Caco-2 (cell line): Measurements from ENCODE around the gene PNRC2. TPM values are rescaled to one million over a fixed set of nuclear protein-coding genes. Genes with fewer than 3 reads are reported as not detected.
"Not testable (repeated sequence)": the region's sequence is repeated elsewhere in the genome, so short reads cannot be mapped to it uniquely, and the experiment has no call there.

Source experiments
- BruUV-seq: library from RNA; stranded (reverse); fragments of 400-500 nt; replicated peaks from 2 replicates; lab custom pipeline; 2021; lab: Mats Ljungman, UMichigan
- CTCF ChIA-PET: fragments of 300-600 bp; sonication (Branson Sonifier 250); formaldehyde crosslinking; loops from one replicate; lab custom pipeline; 2022; ENCODE audit warnings: antibody characterized with exemption; lab: Charles Lee
- POLR2A ChIA-PET: fragments of 300-600 bp; sonication (Branson Sonifier 250); formaldehyde crosslinking; loops from one replicate; lab custom pipeline; 2022; ENCODE audit warnings: antibody characterized with exemption; lab: Charles Lee
- DNase-seq, 2 experiments: peaks; one replicate each; pipeline versions ENCODE4 v3.0.0 to v3.0.0-alpha.2; 2020 to 2022
- H3K27me3 ChIP-seq: replicated peaks from 2 replicates; pipeline ENCODE4 v1.6.0; 2011; ENCODE audit warnings: low read length; ENCODE audit not compliant: control insufficient read depth, insufficient read depth
- H3K36me3 ChIP-seq: 2 replicates; pipeline ENCODE4 v1.5.1; 2011; ENCODE audit warnings: low read length; ENCODE audit not compliant: control insufficient read depth, insufficient read depth
- H3K4me1 ChIP-seq: fragments of 250-450 bp; sonication (Bioruptor Pico); 2 replicates; pipeline ENCODE4 v1.5.1; 2020; ENCODE audit warnings: mild to moderate bottlenecking
- H3K4me3 ChIP-seq: 2 replicates; pipeline ENCODE4 v1.5.1; 2011; ENCODE audit warnings: low read depth, mild to moderate bottlenecking, control low read depth, low read length
- H3K9me3 ChIP-seq: fragments of 250-450 bp; sonication (Bioruptor Pico); 2 replicates; pipeline ENCODE4 v1.5.1; 2020; ENCODE audit warnings: mild to moderate bottlenecking, moderate library complexity
- H3K27ac Mint-ChIP-seq: one replicate; pipeline ENCODE4 v1.8.0; 2022; ENCODE audit warnings: mixed read lengths; ENCODE audit not compliant: unreplicated experiment
- H3K27me3 Mint-ChIP-seq: one replicate; pipeline ENCODE4 v1.8.0; 2022; ENCODE audit warnings: mixed read lengths; ENCODE audit not compliant: insufficient read depth, unreplicated experiment
- H3K36me3 Mint-ChIP-seq: one replicate; pipeline ENCODE4 v1.8.0; 2022; ENCODE audit warnings: mild to moderate bottlenecking, mixed read lengths; ENCODE audit not compliant: insufficient read depth, unreplicated experiment
- H3K4me1 Mint-ChIP-seq: one replicate; pipeline ENCODE4 v1.8.0; 2022; ENCODE audit warnings: low read depth, mixed read lengths; ENCODE audit not compliant: unreplicated experiment
- H3K4me3 Mint-ChIP-seq: one replicate; pipeline ENCODE4 v1.8.0; 2022; ENCODE audit warnings: mild to moderate bottlenecking, moderate library complexity, mixed read lengths; ENCODE audit not compliant: unreplicated experiment
- H3K9me3 Mint-ChIP-seq: one replicate; pipeline ENCODE4 v1.8.0; 2022; ENCODE audit warnings: mixed read lengths; ENCODE audit not compliant: unreplicated experiment
- CTCF ChIP-seq, 2 experiments: fragments of 200-600 bp in 1 of 2; IDR thresholded peaks; 1 replicate in 1 of 2; 2 replicates in 1 of 2; pipeline versions ENCODE4 v1.5.1 to v1.8.0; 2011 to 2022; ENCODE audit warnings: antibody characterized with exemption in 1 of 2, control low read depth in 1 of 2, inconsistent platforms in 1 of 2, low read depth in 1 of 2, low read length in 1 of 2, mild to moderate bottlenecking in 1 of 2, moderate library complexity in 1 of 2; ENCODE audit not compliant: insufficient read depth in 1 of 2, severe bottlenecking in 1 of 2, unreplicated experiment in 1 of 2
- intact Hi-C: fragments of 100-400 bp; cut with micrococcal nuclease; formaldehyde crosslinking; loops from one replicate; pipeline ENCODE4 v1.10.0; 2022; ENCODE audit not compliant: unreplicated experiment
- total RNA-seq: library from RNA; stranded (reverse); gene quantifications from 2 replicates; pipeline ENCODE4 v1.2.3, GENCODE V29; 2022

PNRC2 gene
- total RNA-seq, 1 experiment from 2014 or later, result 89.8 TPM

GRCh38 chr1:24004132-24004531 lies 44.5 kb downstream of the PNRC2 start:
- DNase-seq, result no peak
- no peaks in the 10 kb centered on the region for H3K27me3 ChIP-seq
- H3K9me3 ChIP-seq, result no peaks in the 10 kb centered on the region
- no peaks in the 10 kb centered on the region for H3K27me3 Mint-ChIP-seq
- no peak overlapping the region for H3K27ac Mint-ChIP-seq
- BruUV-seq, result no TSS peak
- CTCF ChIA-PET, result interaction anchor here (1.1 kb wide), 1 partner anchor 24 kb away, joined by 3 read pairs; no protein-coding TSS in a partner anchor
- H3K4me3 Mint-ChIP-seq, result no peak overlapping the region
- peaks cover 8% of the 10 kb centered on the region for H3K4me1 Mint-ChIP-seq
- intact Hi-C loops, result no loop called here
- no peak for TF ChIP-seq CTCF (IDR thresholded peaks at IDR 0.05; ENCODE audit: insufficient read depth in 1 of 2, low read depth in 1 of 2, low read length in 1 of 2, severe bottlenecking in 1 of 2, unreplicated experiment in 1 of 2)
- POLR2A ChIA-PET, result interaction anchor here (0.6 to 0.9 kb wide), 2 partner anchors 24 to 226 kb away, joined by 3 read pairs; partner anchors contain the start of genes PITHD1 and SRSF10
- no peaks in the 10 kb centered on the region for H3K9me3 Mint-ChIP-seq
- no peaks in the 10 kb centered on the region for H3K36me3 Mint-ChIP-seq
- H3K36me3 ChIP-seq, result no peaks in the 10 kb centered on the region
- H3K4me3 ChIP-seq, result no peak overlapping the region
- peaks cover 10% of the 10 kb centered on the region for H3K4me1 ChIP-seq

GRCh38 chr1:24005163-24005562 lies 45.5 kb downstream of the PNRC2 start:
- no peak overlapping the region for H3K27ac Mint-ChIP-seq
- ChIA-PET POLR2A (interaction anchor here (0.6 kb wide), 1 partner anchor 343 kb away, joined by 3 read pairs; no protein-coding TSS in a partner anchor), CTCF (no interaction called here)
- H3K4me3 Mint-ChIP-seq, result no peak overlapping the region
- no TSS peak for BruUV-seq
- Histone ChIP-seq H3K36me3 (no peaks in the 10 kb centered on the region), H3K4me1 (peaks cover 20% of the 10 kb centered on the region), H3K27me3 (no peaks in the 10 kb centered on the region), H3K4me3 (no peak overlapping the region), H3K9me3 (no peaks in the 10 kb centered on the region)
- peaks cover 16% of the 10 kb centered on the region for H3K4me1 Mint-ChIP-seq
- H3K9me3 Mint-ChIP-seq, result no peaks in the 10 kb centered on the region
- no peak for TF ChIP-seq CTCF (IDR thresholded peaks at IDR 0.05; ENCODE audit: insufficient read depth in 1 of 2, low read depth in 1 of 2, low read length in 1 of 2, severe bottlenecking in 1 of 2, unreplicated experiment in 1 of 2)
- H3K36me3 Mint-ChIP-seq, result no peaks in the 10 kb centered on the region
- H3K27me3 Mint-ChIP-seq, result no peaks in the 10 kb centered on the region
- intact Hi-C loops, result no loop called here
- DNase-seq, result no peak

GRCh38 chr1:24007079-24007478 lies 47.5 kb downstream of the PNRC2 start:
- DNase-seq, result no peak
- peaks cover 16% of the 10 kb centered on the region for H3K4me1 Mint-ChIP-seq
- no peaks in the 10 kb centered on the region for H3K27me3 Mint-ChIP-seq
- BruUV-seq, result no TSS peak
- H3K9me3 Mint-ChIP-seq, result no peaks in the 10 kb centered on the region
- no peak overlapping the region for H3K4me3 ChIP-seq
- CTCF ChIA-PET, result interaction anchor here (0.6 kb wide), 1 partner anchor 182 kb away, joined by 3 read pairs; the partner anchor contains the start of gene HMGCL
- no peak overlapping the region for H3K4me3 Mint-ChIP-seq
- H3K4me1 ChIP-seq, result peaks cover 31% of the 10 kb centered on the region
- H3K9me3 ChIP-seq, result no peaks in the 10 kb centered on the region
- TF ChIP-seq CTCF (IDR thresholded peaks at IDR 0.05; ENCODE audit: insufficient read depth in 1 of 2, low read depth in 1 of 2, low read length in 1 of 2, severe bottlenecking in 1 of 2, unreplicated experiment in 1 of 2), result no peak
- H3K27me3 ChIP-seq, result no peaks in the 10 kb centered on the region
- H3K36me3 Mint-ChIP-seq, result no peaks in the 10 kb centered on the region
- H3K27ac Mint-ChIP-seq, result no peak overlapping the region
- H3K36me3 ChIP-seq, result no peaks in the 10 kb centered on the region
- POLR2A ChIA-PET, result no interaction called here
- intact Hi-C loops, result no loop called here

- H3K9me3 Mint-ChIP-seq, DNase-seq, H3K4me3 Mint-ChIP-seq, POLR2A ChIA-PET, H3K9me3 ChIP-seq, H3K36me3 ChIP-seq, intact Hi-C loops, BruUV-seq, H3K27me3 ChIP-seq, H3K27me3 Mint-ChIP-seq, H3K4me3 ChIP-seq, H3K36me3 Mint-ChIP-seq, H3K27ac Mint-ChIP-seq: not testable (repeated sequence)
- CTCF ChIA-PET, result interaction anchor here (1.6 kb wide), 1 partner anchor 13 kb away, joined by 5 read pairs; no protein-coding TSS in a partner anchor
- peaks cover 14% of the 10 kb centered on the region for H3K4me1 Mint-ChIP-seq
- H3K4me1 ChIP-seq, result peaks cover 24% of the 10 kb centered on the region
Observed at GRCh38 chr1:24008574-24009184, 49.1 kb downstream of the PNRC2 start.
